Measurements from ENCODE around the gene DLGAP3.

Gene DLGAP3

DNA sequence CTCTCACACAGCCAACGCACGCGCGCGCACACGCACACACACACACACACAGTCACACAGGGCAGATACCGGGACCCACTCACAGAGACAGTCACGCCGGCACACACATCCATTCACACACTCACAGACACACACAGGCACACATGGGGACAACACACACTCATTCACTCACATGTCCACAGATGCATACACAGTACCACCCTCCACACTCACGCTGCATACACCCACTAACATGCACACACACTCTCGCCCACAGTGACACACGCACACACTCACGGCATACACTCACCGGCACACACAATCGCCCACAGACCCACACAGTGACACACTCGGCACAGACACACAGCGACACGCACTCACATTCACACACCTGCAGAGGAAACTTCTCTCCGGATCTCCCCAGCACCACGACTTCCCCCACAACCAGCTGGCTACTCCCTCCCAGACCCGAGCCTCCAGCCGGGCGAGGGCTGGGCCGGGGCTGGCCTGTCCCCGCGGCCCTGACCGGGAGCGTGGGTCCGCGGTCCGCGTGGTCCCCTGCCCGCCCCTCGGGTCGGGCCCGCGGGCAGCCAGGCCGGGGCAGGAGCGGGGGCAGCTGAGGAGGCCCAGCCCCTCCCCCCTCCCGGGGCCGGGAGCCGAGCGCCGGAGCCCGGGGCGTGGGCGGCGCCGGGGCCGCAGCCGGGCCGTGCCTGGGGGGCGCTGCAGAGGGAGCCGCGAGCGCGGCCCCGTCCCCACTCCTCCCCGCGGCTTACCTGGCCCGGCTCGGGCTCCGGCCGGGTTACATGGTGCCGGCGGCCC lies 552 bp downstream of the DLGAP3 start:
- DNase-seq = peak in 1 of 3 donors; percentile 18

DNA sequence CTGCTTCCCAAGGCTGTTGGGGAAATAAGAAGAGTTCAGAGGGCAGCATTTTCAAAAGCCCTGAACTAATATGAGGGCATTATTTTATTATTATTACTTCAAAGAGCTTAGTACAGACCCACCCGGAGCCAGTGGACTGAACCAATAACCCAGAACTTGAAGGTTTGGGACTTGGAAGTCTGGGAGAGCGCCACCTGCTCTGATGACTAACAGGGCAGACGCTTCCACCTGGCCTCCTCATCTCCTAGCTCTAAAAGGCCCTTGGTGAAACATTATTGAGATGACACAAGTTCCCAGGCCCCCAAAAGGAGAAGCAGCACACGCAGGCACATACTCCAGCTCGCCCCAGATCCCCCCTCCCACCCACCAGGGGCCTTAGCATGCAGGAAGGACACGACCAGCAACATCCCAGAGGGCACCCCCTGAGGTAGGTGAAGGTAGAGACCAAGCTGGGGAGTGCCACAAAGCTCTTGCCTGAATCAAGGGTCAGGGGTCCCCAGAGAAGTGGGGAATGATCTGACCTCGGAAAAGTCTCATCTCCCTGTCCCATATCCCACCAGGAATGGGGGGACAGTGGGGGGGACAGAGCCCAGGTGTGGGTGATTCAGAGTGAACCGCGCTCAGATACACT lies 1.3 kb downstream of the DLGAP3 start:
- no peak for DNase-seq

- DNase-seq = no peak
Measured at GRCh38 chr1:34927316-34927715, 2.1 kb downstream of the DLGAP3 start.

- no peak for DNase-seq
Measured at GRCh38 chr1:34926894-34927293, 2.6 kb downstream of the DLGAP3 start.

DNA sequence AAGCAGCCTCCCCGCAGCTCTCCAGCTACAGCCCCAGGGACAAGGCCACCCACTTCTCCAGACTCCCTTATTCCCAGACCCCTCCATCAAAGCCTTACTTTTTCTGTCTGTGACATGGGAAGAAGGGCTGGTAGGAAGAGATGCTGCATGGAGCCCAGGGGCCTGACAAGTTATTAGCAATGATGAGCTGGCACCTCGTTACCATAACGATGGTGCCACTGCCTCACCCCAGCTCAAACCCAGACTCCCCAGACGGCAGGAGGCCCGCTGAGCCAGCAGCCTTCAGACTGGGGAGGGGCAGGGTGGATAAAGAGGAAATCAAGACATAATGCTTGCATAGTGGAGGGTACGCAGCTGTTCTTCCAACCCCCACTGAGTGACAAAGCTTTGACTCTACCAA lies 3.3 kb downstream of the DLGAP3 start:
- no peak for DNase-seq

- DNase-seq = no peak
Measured at GRCh38 chr1:34925730-34926129, 3.7 kb downstream of the DLGAP3 start.

DNA sequence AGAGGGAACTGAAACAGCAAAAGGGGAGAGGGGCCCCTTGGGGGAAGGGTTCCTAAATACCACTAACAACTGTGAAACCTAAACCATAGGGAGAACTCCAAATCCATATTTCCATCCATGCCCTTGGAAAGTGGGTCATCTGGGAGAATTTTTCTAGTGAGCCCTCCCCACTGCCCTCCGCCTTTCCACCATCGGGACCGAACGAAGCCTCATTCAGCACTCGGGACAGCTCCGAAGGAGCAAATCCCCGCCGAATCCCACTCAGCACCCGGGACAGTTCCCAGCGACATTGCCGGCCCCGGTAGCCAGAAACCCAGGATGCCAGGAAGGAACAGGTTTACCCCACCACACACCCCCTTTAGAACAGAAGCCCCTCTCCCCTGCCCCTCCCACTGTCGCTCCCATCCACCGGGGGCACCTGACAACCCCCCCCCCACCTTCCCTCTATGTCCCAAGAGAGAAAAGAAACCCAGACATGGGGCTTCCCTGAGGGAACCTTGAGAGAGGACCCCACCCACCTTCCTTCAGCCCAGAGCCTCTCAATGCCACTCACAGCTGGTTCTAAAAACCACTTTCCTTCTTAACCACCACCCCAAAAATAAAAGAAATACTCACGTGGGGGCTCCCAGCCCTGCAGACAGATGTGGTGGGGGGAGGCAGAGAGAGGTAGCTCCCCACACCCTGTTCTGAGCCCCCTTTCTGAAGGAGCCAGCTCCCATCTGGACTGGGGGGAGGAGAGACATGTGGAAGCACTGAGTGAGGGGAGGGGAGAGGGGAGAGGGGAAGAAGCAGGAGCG lies 4.5 kb downstream of the DLGAP3 start:
- DNase-seq = peak; percentile 66 to 89 (median 84)

GRCh38 chr1:34923490-34923889 lies 6.0 kb downstream of the DLGAP3 start:
- DNase-seq = no peak

DNA sequence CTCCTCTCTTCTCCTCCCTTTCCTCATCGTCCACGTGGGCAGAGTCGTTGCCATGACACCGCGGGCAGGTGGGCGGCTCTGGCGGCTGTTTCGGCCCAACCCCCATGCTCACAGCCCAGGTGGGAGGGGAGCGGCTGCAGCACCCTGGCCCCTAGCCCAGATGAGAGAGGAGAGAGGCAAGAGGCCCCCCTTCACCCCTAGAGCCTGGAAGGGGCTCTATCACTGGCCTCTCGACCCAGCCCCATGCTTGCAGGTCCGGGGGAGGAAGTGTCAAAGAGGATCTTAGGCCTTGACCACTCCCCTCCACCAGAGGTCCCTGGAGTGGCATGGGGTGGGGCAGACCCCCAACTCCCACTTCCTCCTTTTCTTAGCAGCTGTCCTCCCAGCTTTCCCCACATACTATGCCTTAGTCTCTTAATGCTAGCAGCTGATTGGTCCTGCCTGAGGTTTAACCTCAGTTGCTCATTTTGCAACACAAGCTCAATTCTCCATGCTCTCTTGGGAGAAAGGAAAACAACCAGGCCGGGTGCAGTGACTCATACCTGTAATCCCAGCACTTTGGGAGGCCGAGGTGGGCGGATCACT lies 10.4 kb downstream of the DLGAP3 start:
- peak; percentile 48 to 62 (median 61) for DNase-seq

DNA sequence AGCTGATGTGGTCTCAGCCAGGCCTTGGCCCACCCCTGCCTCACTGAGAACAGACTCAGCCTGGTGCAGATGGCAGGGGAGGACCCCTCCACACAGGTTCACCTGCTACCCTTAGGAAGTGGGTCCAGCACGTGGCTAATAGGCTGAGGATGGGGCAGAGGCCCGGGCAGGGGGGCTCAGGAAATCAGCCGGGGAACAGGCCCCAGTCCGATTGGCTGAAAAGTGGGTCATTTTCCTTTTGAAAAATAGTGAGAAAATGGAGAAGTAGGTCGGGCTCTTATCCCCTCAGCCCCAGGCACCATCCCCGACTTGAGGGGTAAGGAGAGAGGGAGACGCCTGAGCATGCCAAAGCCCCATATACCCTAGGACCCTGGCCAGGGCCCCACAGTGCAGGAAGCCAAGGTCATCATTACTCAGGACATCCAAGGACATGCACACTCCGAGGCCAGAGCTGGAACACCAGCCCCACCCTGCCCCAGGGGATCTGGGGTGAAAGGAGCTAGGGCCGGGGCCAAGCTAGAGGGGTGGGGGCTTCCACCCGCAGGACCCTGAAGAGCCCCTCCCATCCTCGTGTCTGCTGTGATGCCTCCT lies 11.0 kb downstream of the DLGAP3 start:
- DNase-seq = no peak

DNA sequence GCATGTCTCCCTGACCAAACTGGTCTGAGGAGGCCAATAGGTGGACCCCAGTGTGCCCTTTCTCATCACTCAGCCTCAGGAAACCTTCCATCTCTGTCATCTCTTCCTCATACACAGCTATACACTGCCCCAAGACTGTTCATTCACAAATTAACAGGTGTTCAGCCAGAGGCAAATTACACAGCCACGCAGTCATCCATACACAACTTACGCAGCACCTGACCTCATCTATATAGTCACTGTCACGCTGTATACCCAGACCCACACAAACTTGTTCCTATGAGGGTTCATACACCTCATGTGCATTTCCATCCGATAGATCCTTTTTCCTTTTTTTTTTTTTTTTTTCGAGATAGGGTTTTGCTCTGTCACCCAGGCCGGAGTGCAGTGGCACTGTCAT lies 12.4 kb downstream of the DLGAP3 start:
- no peak for DNase-seq

DNA sequence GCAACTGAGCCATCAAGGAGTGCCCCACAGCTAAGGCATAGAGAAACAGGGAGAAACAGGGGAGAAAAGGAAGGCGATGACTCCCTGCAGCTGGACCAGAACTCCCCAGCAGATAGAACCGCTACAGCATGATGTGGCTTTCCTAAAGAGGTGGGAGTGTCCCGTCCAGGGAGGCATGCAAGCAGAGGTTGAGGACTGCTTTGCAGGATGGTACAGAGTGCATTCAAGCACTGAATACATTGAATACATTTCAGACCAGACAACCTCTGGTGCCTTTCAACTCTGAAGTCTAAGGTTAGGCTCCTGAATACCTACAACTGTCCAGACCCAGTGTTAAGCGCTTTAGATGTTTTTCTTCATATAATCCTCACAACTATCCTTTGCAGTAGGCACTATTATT lies 13.3 kb downstream of the DLGAP3 start:
- no peak for DNase-seq

DNA sequence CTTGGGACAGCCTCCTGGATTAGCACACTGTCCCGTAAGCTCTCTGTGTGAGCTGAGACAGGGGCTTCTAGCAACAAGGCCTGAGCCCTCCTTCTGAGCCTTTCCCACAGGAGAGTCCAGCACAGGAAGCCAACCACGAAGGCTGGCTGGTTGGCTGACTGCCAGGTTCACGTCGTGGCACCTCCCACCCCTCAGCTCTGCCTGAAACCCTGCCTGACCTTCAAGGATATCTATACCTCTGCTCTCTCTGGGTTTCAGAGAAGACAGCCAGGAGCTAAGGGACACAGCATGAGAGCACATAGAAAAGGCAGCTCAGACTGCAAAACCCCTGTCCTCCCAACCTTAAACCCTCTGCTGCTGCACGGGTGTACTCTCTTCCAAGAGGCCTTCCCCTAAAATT lies 13.9 kb downstream of the DLGAP3 start:
- no peak for DNase-seq

DNA sequence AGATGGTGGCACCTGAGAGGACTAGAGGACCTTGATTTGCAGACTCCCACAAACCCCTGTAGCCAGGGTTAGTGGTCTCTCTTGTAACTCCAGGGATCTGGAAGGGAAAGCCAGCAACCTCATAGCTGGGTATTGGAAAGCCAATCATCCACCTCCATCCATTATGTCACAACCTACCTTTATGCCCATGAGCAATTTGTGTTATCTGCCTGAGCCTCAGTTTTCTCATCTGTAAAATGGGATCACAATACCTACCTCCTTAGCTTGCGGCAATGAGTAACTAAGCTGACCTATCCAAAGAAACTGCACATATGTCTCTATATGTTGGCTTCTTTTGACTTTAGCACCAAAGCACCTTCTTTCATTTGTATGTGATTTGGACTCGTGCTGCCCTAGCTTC lies 14.5 kb downstream of the DLGAP3 start:
- no peak for DNase-seq

DNA sequence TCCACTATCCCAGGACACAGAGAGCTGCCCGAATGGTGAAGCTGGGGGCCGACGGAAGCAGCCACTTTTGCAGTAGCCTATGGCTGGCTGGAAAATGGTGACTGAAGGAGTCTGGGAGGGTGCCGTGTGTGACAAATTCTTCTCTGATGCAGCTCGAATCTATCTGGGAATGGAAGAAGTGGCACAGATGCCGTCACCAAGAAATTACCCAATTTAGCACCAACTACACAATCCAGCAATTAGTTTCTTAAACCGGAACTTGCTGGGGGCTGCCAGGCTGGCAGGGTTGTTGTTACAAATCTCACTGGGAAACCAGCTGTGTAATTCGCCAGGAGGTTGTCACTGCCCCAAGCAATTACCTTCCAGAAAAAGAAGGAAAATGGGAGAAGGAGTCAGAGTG lies 18.0 kb downstream of the DLGAP3 start:
- no peak for DNase-seq

DNA sequence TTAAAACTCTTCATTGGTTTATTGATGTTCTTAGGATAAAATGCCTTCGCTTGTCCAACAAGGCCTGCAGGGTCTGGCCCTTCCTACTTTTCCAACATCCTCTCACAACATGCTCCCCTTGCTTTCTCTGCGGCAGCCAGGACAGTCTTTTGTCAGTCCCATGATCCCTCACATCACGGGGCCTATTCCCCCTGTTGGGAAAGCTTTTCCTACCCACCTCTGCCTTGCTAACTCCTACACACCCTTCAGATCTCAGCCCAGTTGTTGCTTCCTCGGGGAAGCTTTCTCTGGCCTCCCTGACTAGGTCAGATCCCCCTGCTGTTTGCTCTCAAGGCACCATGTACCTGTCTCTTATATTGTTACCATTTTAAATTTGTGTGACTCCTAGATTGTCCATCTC lies 19.0 kb downstream of the DLGAP3 start:
- no peak for DNase-seq

GRCh38 chr1:34908369-34908768 lies 21.1 kb downstream of the DLGAP3 start:
- DNase-seq = no peak

- DNase-seq = no peak
Measured at GRCh38 chr1:34907487-34908090, 21.9 kb downstream of the DLGAP3 start.

DNA sequence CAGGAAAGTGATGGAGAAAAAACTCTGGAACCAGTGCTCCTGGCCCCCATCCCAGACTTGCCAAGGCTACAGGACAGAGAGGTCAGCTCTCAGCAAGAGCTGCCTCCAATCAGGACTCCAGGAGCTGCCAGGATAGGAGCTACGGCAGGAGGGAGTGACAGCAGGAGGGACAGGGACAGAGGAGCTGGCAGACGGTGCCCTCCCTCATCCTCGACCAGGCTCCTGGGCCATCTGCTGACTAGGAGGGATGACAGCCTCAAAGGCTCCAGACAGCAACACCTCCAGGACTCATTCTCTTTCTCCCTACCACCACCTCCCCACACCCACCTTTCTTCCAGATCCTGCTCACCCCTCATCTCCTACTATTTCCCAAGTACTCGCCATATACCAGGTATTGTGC lies 22.7 kb downstream of the DLGAP3 start:
- no peak for DNase-seq

DNA sequence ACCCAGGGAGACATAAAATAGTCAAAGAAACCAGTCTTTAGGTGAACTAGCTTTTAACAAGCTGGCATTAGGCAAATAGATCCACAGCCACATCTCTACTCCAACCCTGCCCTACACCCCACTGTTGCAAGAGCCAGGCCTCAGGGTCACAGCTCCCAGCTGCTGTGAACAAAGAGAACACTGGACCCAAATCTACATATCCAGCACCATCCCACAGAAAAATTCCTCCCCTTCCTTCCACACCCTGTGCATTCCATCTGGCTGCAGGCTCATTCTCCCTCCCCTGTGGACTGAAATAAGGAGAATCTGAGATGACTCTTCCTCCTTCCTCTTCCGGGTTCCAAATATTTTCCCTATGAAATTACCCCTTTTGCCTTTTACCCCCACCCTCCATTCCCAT lies 23.2 kb downstream of the DLGAP3 start:
- DNase-seq = no peak

DNA sequence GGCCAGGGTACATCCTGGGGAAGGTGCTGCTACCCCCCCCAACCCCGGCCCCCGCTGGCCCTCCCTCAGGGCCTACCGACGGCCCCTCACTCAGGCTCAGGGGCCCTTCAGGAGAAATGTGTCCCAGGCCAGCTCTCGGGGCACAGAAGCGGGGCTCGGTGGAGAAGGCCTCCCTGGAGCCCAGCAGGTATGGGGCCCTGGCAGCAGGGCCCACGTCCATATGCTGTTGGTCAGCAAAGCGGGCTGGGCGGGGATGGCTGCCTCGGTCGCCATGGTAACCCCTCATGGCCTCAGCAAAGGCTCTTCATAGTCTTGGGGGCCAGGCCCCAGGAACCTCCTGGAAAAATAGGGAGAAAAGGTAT lies 24.4 kb downstream of the DLGAP3 start:
- DNase-seq = no peak

DNA sequence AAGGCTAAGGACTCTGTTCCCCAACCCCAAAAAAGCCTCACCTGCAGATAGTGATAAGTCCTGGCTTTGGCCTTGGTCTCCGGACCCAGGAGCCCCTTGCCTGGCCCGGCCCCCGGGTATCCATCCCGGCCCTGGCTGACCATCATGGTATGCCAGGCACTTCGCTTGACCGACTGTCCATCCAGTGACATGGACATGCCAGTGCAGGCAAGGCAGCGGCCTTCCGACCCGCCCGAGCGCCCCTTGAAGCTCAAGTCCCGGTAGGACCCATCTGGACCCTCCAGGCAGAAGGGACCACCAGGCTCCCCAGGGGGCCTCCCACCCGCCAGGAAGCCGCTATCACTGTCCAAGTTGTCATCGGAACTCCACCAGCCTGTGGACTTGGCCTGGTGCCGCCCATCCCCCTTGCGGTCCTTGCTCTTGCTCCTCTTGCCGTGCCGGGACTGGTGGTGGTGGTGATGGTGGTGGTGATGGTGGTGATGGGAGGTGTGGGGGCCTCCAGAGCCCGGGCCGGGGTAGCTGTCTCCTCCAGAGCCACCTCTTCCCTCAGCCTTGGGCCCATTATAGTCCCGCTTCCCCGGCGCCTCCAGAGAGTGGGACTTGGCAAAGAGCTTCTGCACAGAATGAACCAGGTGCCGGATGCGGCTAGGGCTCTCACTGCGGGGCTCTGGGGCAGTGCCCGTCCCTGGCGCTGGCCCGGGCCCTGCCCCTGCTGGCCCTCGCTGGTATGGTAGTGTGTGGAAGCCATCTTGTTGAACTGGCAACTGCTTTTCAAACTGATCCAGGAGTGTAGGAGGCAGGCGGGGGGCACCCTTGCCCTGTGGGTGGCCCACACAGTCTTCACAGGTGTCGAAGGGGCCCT lies 25.0 kb downstream of the DLGAP3 start:
- DNase-seq = no peak
